GM18511 (cell line): Measurements from ENCODE around the gene PPP3R2.
"Not testable (repeated sequence)": the region's sequence is repeated elsewhere in the genome, so short reads cannot be mapped to it uniquely, and the experiment has no call there.

ENCODE experiments used
- ATAC-seq: cut with Tn5 transposase; IDR thresholded peaks from one replicate; pipeline ENCODE4 v1.9.1; 2021; ENCODE audit warnings: mild to moderate bottlenecking, moderate library complexity; ENCODE audit not compliant: unreplicated experiment

Gene PPP3R2

GRCh38 chr9:101590074-101590473, 4.7 kb downstream of the PPP3R2 start:
- not testable (repeated sequence) for ATAC-seq

GRCh38 chr9:101587332-101588043, 7.3 kb downstream of the PPP3R2 start:
- no peak for ATAC-seq

GRCh38 chr9:101586651-101587050, 8.1 kb downstream of the PPP3R2 start:
- peak; percentile 86 for ATAC-seq

GRCh38 chr9:101585740-101586139, 9.0 kb downstream of the PPP3R2 start:
- ATAC-seq, result no peak

- ATAC-seq, result no peak
Measured at GRCh38 chr9:101582553-101582952, 12.2 kb downstream of the PPP3R2 start.

GRCh38 chr9:101579711-101580545, 14.8 kb downstream of the PPP3R2 start:
- no peak for ATAC-seq

GRCh38 chr9:101578378-101578777, 16.4 kb downstream of the PPP3R2 start:
- ATAC-seq, result peak; percentile 73

GRCh38 chr9:101574731-101575333, 19.9 kb downstream of the PPP3R2 start:
- no peak for ATAC-seq

- no peak for ATAC-seq
Measured at GRCh38 chr9:101572316-101572715, 22.5 kb downstream of the PPP3R2 start.

GRCh38 chr9:101571114-101571513, 23.7 kb downstream of the PPP3R2 start:
- ATAC-seq, result no peak

GRCh38 chr9:101569741-101570501, 24.8 kb downstream of the PPP3R2 start:
- ATAC-seq, result no peak

GRCh38 chr9:101567725-101568350, 26.9 kb downstream of the PPP3R2 start:
- no peak for ATAC-seq

GRCh38 chr9:101566904-101567724, 27.7 kb downstream of the PPP3R2 start:
- peak; percentile 77 for ATAC-seq

- no peak for ATAC-seq
Measured at GRCh38 chr9:101564252-101564651, 30.5 kb downstream of the PPP3R2 start.

- no peak for ATAC-seq
Measured at GRCh38 chr9:101562966-101563365, 31.8 kb downstream of the PPP3R2 start.

GRCh38 chr9:101561740-101562139, 33.0 kb downstream of the PPP3R2 start:
- no peak for ATAC-seq

- ATAC-seq, result not testable (repeated sequence)
Measured at GRCh38 chr9:101549472-101550098, 45.2 kb downstream of the PPP3R2 start.

- ATAC-seq, result no peak
Measured at GRCh38 chr9:101543098-101543735, 51.6 kb downstream of the PPP3R2 start.
